Left lung (tissue), 10 donors: ENCODE results near the gene KLHDC8B. TPM values are rescaled to one million over a fixed set of nuclear protein-coding genes. Genes with fewer than 3 reads are reported as not detected.

Source experiments
- ATAC-seq: fragments of 200-7000 bp; cut with Tn5 transposase; one replicate; pipeline ENCODE4 v1.9.1; 2020; ENCODE audit warnings: moderate library complexity
- DNase-seq, 4 donors: peaks; one replicate each; pipeline ENCODE4 v3.0.0-alpha.2; 2013 to 2020
- H3K27ac ChIP-seq, 2 donors: fragments of 200-600 bp; sonication (generic) in 1 of 2; one replicate each; pipeline versions ENCODE4 v1.5.0 to v1.8.0; 2020 to 2021
- H3K27me3 ChIP-seq, 2 donors: fragments of 200-600 bp; sonication (generic) in 1 of 2; one replicate each; pipeline versions ENCODE4 v1.5.0 to v1.8.0; 2020 to 2021
- H3K36me3 ChIP-seq, 2 donors: fragments of 200-600 bp; sonication (generic) in 1 of 2; one replicate each; pipeline versions ENCODE4 v1.5.0 to v1.8.0; 2020 to 2021
- H3K4me1 ChIP-seq, 2 donors: fragments of 200-600 bp; one replicate each; pipeline ENCODE4 v1.8.0; 2021
- H3K4me3 ChIP-seq, 2 donors: fragments of 200-600 bp; sonication (generic) in 1 of 2; one replicate each; pipeline versions ENCODE4 v1.5.0 to v1.8.0; 2020 to 2021; ENCODE audit warnings: mild to moderate bottlenecking in 1 of 2
- H3K9me3 ChIP-seq, 2 donors: fragments of 200-600 bp; sonication (generic) in 1 of 2; one replicate each; pipeline versions ENCODE4 v1.5.0 to v1.8.0; 2020 to 2021
- CTCF ChIP-seq, 2 donors: fragments of 200-600 bp; sonication (generic) in 1 of 2; IDR thresholded peaks; one replicate each; pipeline versions ENCODE4 v1.5.0 to v1.8.0; 2021; ENCODE audit warnings: antibody characterized with exemption in 2 of 2
- intact Hi-C, 2 donors: fragments of 100-400 bp; cut with DNase I; formaldehyde crosslinking; loops; one replicate each; pipeline versions ENCODE4 v1.11.2 to v1.14.2; 2022
- polyA plus RNA-seq, 6 donors: library from polyadenylated mRNA; unstranded; fragments of 120-200 nt; gene quantifications; one replicate each; pipeline ENCODE4 v1.2.1, GENCODE V29; 2013; ENCODE audit not compliant: insufficient read length in 6 of 6
- total RNA-seq, 2 donors: library from RNA; stranded (reverse); fragmentation: NEBNext Ultra II Directional; extraction: Animal tissue kit (Norgen Biotek cat#: 25700); gene quantifications; one replicate each; pipeline ENCODE4 v1.2.1, GENCODE V29; 2021
- donor health status: DM: no; HTN: yes; CAD: no.
- donor health status: DM: no; HTN: no; CAD: no.

KLHDC8B gene
- total and polyA plus RNA-seq, 8 donors: 31.2 to 51.7 (median 44.1) TPM

- peaks cover 10 to 34% of the 10 kb centered on the region in 2 donors for H3K4me1 ChIP-seq
- H3K4me3 ChIP-seq: no peak overlapping the region
- TF ChIP-seq CTCF (IDR thresholded peaks at IDR 0.05): no peak
- no peak for ATAC-seq
- peak in 1 of 4 donors; percentile 50 for DNase-seq
- H3K36me3 ChIP-seq: peaks cover 0 to 30% of the 10 kb centered on the region in 2 donors
- no peak overlapping the region for H3K27ac ChIP-seq
- H3K9me3 ChIP-seq: no peaks in the 10 kb centered on the region
- no peaks in the 10 kb centered on the region for H3K27me3 ChIP-seq
- intact Hi-C loops: no loop called here
Observed at GRCh38 chr3:49162751-49163419, 8.5 kb upstream of the KLHDC8B start.

GRCh38 chr3:49163609-49164008, 7.8 kb upstream of the KLHDC8B start:
- Histone ChIP-seq H3K36me3 (peaks cover 0 to 30% of the 10 kb centered on the region in 2 donors), H3K4me3 (no peak overlapping the region), H3K27me3 (no peaks in the 10 kb centered on the region), H3K9me3 (no peaks in the 10 kb centered on the region), H3K27ac (no peak overlapping the region), H3K4me1 (peaks cover 10 to 34% of the 10 kb centered on the region in 2 donors)
- intact Hi-C loops: no loop called here
- no peak for TF ChIP-seq CTCF (IDR thresholded peaks at IDR 0.05)
- DNase-seq (peak in 1 of 4 donors; percentile 37), ATAC-seq (no peak)

- no peaks in the 10 kb centered on the region for H3K27me3 ChIP-seq
- no peaks in the 10 kb centered on the region for H3K9me3 ChIP-seq
- DNase-seq (no peak), ATAC-seq (no peak)
- peaks cover 10 to 34% of the 10 kb centered on the region in 2 donors for H3K4me1 ChIP-seq
- H3K36me3 ChIP-seq: peaks cover 0 to 30% of the 10 kb centered on the region in 2 donors
- peak overlapping the region; percentile 79 to 88 for H3K27ac ChIP-seq
- H3K4me3 ChIP-seq: peak overlapping the region; percentile 89
- no peak for TF ChIP-seq CTCF (IDR thresholded peaks at IDR 0.05)
- intact Hi-C loops: no loop called here
Observed at GRCh38 chr3:49164983-49165720, 6.2 kb upstream of the KLHDC8B start.

- DNase-seq (peak; percentile 69 to 91 (median 80)), ATAC-seq (peak; percentile 72)
- no peaks in the 10 kb centered on the region for H3K9me3 ChIP-seq
- no peak for TF ChIP-seq CTCF (IDR thresholded peaks at IDR 0.05)
- peaks cover 10 to 43% of the 10 kb centered on the region in 2 donors for H3K4me1 ChIP-seq
- peak within 1 kb of the TSS; percentile 89 for H3K4me3 ChIP-seq
- H3K27ac ChIP-seq: peak within 1 kb of the TSS; percentile 79 to 88
- H3K27me3 ChIP-seq: no peaks in the 10 kb centered on the region
- intact Hi-C loops: no loop called here
- H3K36me3 ChIP-seq: peaks cover 0 to 30% of the 10 kb centered on the region in 2 donors
Observed at GRCh38 chr3:49165771-49166751, 5.3 kb upstream of the KLHDC8B start, which contains the start of gene CCDC71. Gene CCDC71, minus strand, starts transcription at chr3:49166331. Its CDS starts 2,123 bp downstream, at chr3:49164208.
